ENCODE results near the gene PLA2G7. TPM values are rescaled to one million over a fixed set of nuclear protein-coding genes. Genes with fewer than 3 reads are reported as not detected.

Gene PLA2G7
- total and polyA plus RNA-seq, 2 experiments from 2014 or later = 1.5 TPM; not detected in 1

- Histone ChIP-seq H3K9me2 (replicated peaks; ENCODE audit: insufficient read depth) (no peaks in the 10 kb centered on the region), H3K27me3 (no peaks in the 10 kb centered on the region), H3K9me3 (ENCODE audit: low read depth) (no peaks in the 10 kb centered on the region), H3K27ac (no peak overlapping the region), H3K4me3 (no peak overlapping the region), H4K20me1 (ENCODE audit: insufficient read depth, poor library complexity, severe bottlenecking) (no peaks in the 10 kb centered on the region), H3K36me3 (replicated peaks; ENCODE audit: insufficient read depth, low read depth) (no peaks in the 10 kb centered on the region), H2AFZ (no peak overlapping the region), H3K4me1 (ENCODE audit: insufficient read depth) (no peaks in the 10 kb centered on the region), H3K4me2 (no peak overlapping the region), H3K79me2 (no peaks in the 10 kb centered on the region)
- TF ChIP-seq EZH2 (IDR thresholded peaks at IDR 0.05; ENCODE audit: borderline replicate concordance) (no peak), CTCF (IDR thresholded peaks at IDR 0.05; ENCODE audit: poor library complexity) (no peak), EZH2phosphoT487 (IDR thresholded peaks at IDR 0.05; ENCODE audit: low read depth, severe bottlenecking, unreplicated experiment) (no peak)
- 74% methylated on average over 3 of the region's 3 CpGs for WGBS (ENCODE audit: low lambda C conversion rate, missing lambda C conversion rate)
- DNase-seq (ENCODE audit: low spot score) = no peak
Observed at GRCh38 chr6:46751658-46752057, 16.5 kb upstream of the PLA2G7 start.

GRCh38 chr6:46749731-46750130 lies 14.6 kb upstream of the PLA2G7 start:
- no peak overlapping the region for H3K4me2 ChIP-seq
- H3K9me3 ChIP-seq (ENCODE audit: low read depth) = no peaks in the 10 kb centered on the region
- WGBS (ENCODE audit: low lambda C conversion rate, missing lambda C conversion rate) = 59% methylated on average over 5 of the region's 5 CpGs
- no peaks in the 10 kb centered on the region for H3K27me3 ChIP-seq
- no peaks in the 10 kb centered on the region for H3K9me2 ChIP-seq (replicated peaks; ENCODE audit: insufficient read depth)
- H3K4me1 ChIP-seq (ENCODE audit: insufficient read depth) = no peaks in the 10 kb centered on the region
- no peaks in the 10 kb centered on the region for H4K20me1 ChIP-seq (ENCODE audit: insufficient read depth, poor library complexity, severe bottlenecking)
- H2AFZ ChIP-seq = no peak overlapping the region
- H3K36me3 ChIP-seq (replicated peaks; ENCODE audit: insufficient read depth, low read depth) = no peaks in the 10 kb centered on the region
- DNase-seq (ENCODE audit: low spot score) = no peak
- H3K27ac ChIP-seq = no peak overlapping the region
- TF ChIP-seq EZH2phosphoT487 (IDR thresholded peaks at IDR 0.05; ENCODE audit: low read depth, severe bottlenecking, unreplicated experiment) = no peak
- TF ChIP-seq EZH2 (IDR thresholded peaks at IDR 0.05; ENCODE audit: borderline replicate concordance) = no peak
- TF ChIP-seq CTCF (IDR thresholded peaks at IDR 0.05; ENCODE audit: poor library complexity) = no peak
- H3K79me2 ChIP-seq = no peaks in the 10 kb centered on the region
- no peak overlapping the region for H3K4me3 ChIP-seq

GRCh38 chr6:46748940-46749503 lies 13.8 kb upstream of the PLA2G7 start:
- no peaks in the 10 kb centered on the region for H3K36me3 ChIP-seq (replicated peaks; ENCODE audit: insufficient read depth, low read depth)
- no peak for TF ChIP-seq EZH2 (IDR thresholded peaks at IDR 0.05; ENCODE audit: borderline replicate concordance)
- TF ChIP-seq EZH2phosphoT487 (IDR thresholded peaks at IDR 0.05; ENCODE audit: low read depth, severe bottlenecking, unreplicated experiment) = no peak
- no peak for TF ChIP-seq CTCF (IDR thresholded peaks at IDR 0.05; ENCODE audit: poor library complexity)
- no peak overlapping the region for H3K4me2 ChIP-seq
- no peaks in the 10 kb centered on the region for H3K4me1 ChIP-seq (ENCODE audit: insufficient read depth)
- H3K27me3 ChIP-seq = no peaks in the 10 kb centered on the region
- H3K9me3 ChIP-seq (ENCODE audit: low read depth) = no peaks in the 10 kb centered on the region
- H3K79me2 ChIP-seq = no peaks in the 10 kb centered on the region
- WGBS (ENCODE audit: low lambda C conversion rate, missing lambda C conversion rate) = 96% methylated on average over 5 of the region's 5 CpGs
- H3K9me2 ChIP-seq (replicated peaks; ENCODE audit: insufficient read depth) = no peaks in the 10 kb centered on the region
- no peak overlapping the region for H3K27ac ChIP-seq
- DNase-seq (ENCODE audit: low spot score) = no peak
- no peaks in the 10 kb centered on the region for H4K20me1 ChIP-seq (ENCODE audit: insufficient read depth, poor library complexity, severe bottlenecking)
- no peak overlapping the region for H3K4me3 ChIP-seq
- H2AFZ ChIP-seq = no peak overlapping the region

All from hepatocyte (in vitro differentiated cells).